Activated CD4-positive, alpha-beta T cell treated with anti-CD3 and anti-CD28 coated beads for 24 hours (primary cell): ENCODE measurements around the gene MYO3B.
"Not testable (repeated sequence)": the region's sequence is repeated elsewhere in the genome, so short reads cannot be mapped to it uniquely, and the experiment has no call there.

ENCODE experiments used
- DNase-seq, 2 donors: peaks; one replicate each; pipeline ENCODE4 v3.0.0-alpha.2; 2020; ENCODE audit warnings: low read depth in 2 of 2

MYO3B gene

GRCh38 chr2:170263728-170264521 is 86.0 kb downstream of the MYO3B start:
- DNase-seq, result not testable (repeated sequence)

- no peak for DNase-seq
These were observed 86.5 kb downstream of the MYO3B start for GRCh38 chr2:170264522-170264860.

GRCh38 chr2:170264865-170265264 is 86.9 kb downstream of the MYO3B start:
- DNase-seq, result no peak

- no peak for DNase-seq
These were observed 87.4 kb downstream of the MYO3B start for GRCh38 chr2:170265321-170265720.

- no peak for DNase-seq
These were observed 88.4 kb downstream of the MYO3B start for GRCh38 chr2:170266358-170266757.

GRCh38 chr2:170267071-170267470 is 89.1 kb downstream of the MYO3B start:
- no peak for DNase-seq

- no peak for DNase-seq
These were observed 92.4 kb downstream of the MYO3B start for GRCh38 chr2:170270278-170270864.

- DNase-seq, result no peak
These were observed 93.4 kb downstream of the MYO3B start for GRCh38 chr2:170271340-170271739.

- DNase-seq, result no peak
These were observed 98.1 kb downstream of the MYO3B start for GRCh38 chr2:170276056-170276455.

GRCh38 chr2:170276925-170277629 is 99.1 kb downstream of the MYO3B start:
- no peak for DNase-seq

- DNase-seq, result no peak
These were observed 100.0 kb downstream of the MYO3B start for GRCh38 chr2:170277951-170278350.

GRCh38 chr2:170279615-170280014 is 101.7 kb downstream of the MYO3B start:
- DNase-seq, result not testable (repeated sequence)

- no peak for DNase-seq
These were observed 104.9 kb downstream of the MYO3B start for GRCh38 chr2:170282851-170283250.

- DNase-seq, result no peak
These were observed 106.3 kb downstream of the MYO3B start for GRCh38 chr2:170284205-170284604.

- no peak for DNase-seq
These were observed 110.9 kb downstream of the MYO3B start for GRCh38 chr2:170288859-170289258.

GRCh38 chr2:170291474-170291873 is 113.5 kb downstream of the MYO3B start:
- no peak for DNase-seq

GRCh38 chr2:170292415-170292814 is 114.5 kb downstream of the MYO3B start:
- DNase-seq, result no peak

GRCh38 chr2:170297496-170297895 is 119.5 kb downstream of the MYO3B start:
- DNase-seq, result no peak

GRCh38 chr2:170298115-170298514 is 120.2 kb downstream of the MYO3B start:
- DNase-seq, result no peak

- no peak for DNase-seq
These were observed 121.0 kb downstream of the MYO3B start for GRCh38 chr2:170298861-170299429.

GRCh38 chr2:170300993-170301392 is 123.0 kb downstream of the MYO3B start:
- DNase-seq, result no peak

GRCh38 chr2:170301626-170302025 is 123.7 kb downstream of the MYO3B start:
- no peak for DNase-seq

GRCh38 chr2:170305711-170306110 is 127.8 kb downstream of the MYO3B start:
- DNase-seq, result no peak
